HUES48 (cell line): ENCODE measurements around the gene WNK2.

Experiments
- H3K27ac ChIP-seq: one replicate; pipeline ENCODE4 v1.7.0; 2013; ENCODE audit warnings: low read depth, low read length, inconsistent platforms
- H3K27me3 ChIP-seq: 2 replicates; pipeline ENCODE4 v1.6.1; 2013; ENCODE audit warnings: mild to moderate bottlenecking, low read length; ENCODE audit not compliant: control insufficient read depth, insufficient read depth
- H3K36me3 ChIP-seq: 2 replicates; pipeline ENCODE4 v1.6.1; 2013; ENCODE audit warnings: low read length; ENCODE audit not compliant: control insufficient read depth, insufficient read depth
- H3K4me1 ChIP-seq: 2 replicates; pipeline ENCODE4 v1.6.1; 2013; ENCODE audit warnings: mild to moderate bottlenecking, low read length; ENCODE audit not compliant: control insufficient read depth, insufficient read depth
- H3K4me3 ChIP-seq: 2 replicates; pipeline ENCODE4 v1.5.1; 2013; ENCODE audit warnings: mild to moderate bottlenecking, low read depth, low read length
- H3K9ac ChIP-seq: 2 replicates; pipeline ENCODE4 v1.6.1; 2013; ENCODE audit warnings: mild to moderate bottlenecking, low read depth, low read length, moderate library complexity
- H3K9me3 ChIP-seq: 2 replicates; pipeline ENCODE4 v1.6.1; 2013; ENCODE audit warnings: low read length; ENCODE audit not compliant: control insufficient read depth, insufficient read depth

WNK2 gene

DNA sequence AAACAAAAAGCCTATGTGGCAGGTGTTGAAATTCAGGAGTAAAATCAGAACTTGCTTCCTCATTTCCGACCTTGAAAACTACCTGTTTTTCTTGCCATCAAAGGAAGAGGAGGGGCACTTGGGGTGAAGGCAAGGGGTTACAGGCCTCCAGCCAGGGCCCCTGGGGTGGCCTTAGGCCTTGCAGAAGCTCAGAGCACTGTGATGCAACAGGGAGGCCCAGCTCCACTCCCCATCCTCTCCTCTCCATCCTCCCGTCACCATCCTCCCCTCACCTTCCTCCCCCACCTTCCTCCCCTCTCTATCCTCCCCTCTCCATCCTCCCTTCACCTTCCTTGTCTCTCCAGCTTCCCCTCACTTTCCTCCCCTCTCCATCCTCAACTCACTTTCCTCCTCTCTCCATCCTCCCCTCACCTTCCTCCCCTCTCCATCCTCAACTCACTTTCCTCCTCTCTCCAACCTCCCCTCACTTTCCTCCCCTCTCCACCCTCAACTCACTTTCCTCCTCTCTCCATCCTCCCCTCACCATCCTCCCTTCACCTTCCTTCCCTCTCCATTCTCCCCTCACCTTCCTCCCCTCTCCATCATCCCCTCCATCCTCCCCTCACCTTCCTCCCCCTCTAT lies 111.6 kb downstream of the WNK2 start:
- Histone ChIP-seq H3K9ac (no peak overlapping the region), H3K27me3 (no peaks in the 10 kb centered on the region), H3K4me3 (no peak overlapping the region), H3K27ac (no peak overlapping the region), H3K4me1 (no peaks in the 10 kb centered on the region), H3K36me3 (no peaks in the 10 kb centered on the region), H3K9me3 (no peaks in the 10 kb centered on the region)

DNA sequence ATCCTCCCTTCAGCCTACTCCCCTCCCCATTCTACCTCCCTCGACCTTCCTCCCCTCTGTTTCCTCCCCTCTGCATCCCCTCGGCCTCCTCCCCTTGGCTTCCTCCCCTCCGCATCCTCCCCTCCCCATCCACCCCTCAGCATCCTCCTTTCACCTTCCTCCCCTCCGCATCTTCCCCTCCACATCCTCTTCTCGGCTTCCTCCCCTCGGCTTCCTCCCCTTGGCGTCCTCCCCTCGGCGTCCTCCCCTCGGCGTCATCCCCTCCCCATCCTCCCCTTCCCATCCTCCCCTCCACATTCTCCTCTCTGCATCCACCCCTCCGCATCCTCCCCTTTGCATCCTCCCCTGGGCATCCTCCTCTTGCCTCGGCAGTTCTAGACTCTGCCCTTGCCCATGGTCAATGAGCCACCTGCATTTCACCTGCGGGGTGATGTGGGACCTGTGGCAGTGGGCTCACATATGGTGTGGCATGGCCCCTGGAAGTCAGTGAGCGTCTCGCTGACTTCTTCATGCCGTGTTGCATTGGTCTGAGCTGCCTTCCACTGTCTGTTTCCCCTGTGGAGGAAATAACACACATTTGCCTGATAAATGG lies 113.0 kb downstream of the WNK2 start:
- H3K4me3 ChIP-seq, result no peak overlapping the region
- no peaks in the 10 kb centered on the region for H3K27me3 ChIP-seq
- H3K9ac ChIP-seq, result no peak overlapping the region
- no peaks in the 10 kb centered on the region for H3K36me3 ChIP-seq
- H3K27ac ChIP-seq, result no peak overlapping the region
- no peaks in the 10 kb centered on the region for H3K4me1 ChIP-seq
- no peaks in the 10 kb centered on the region for H3K9me3 ChIP-seq

DNA sequence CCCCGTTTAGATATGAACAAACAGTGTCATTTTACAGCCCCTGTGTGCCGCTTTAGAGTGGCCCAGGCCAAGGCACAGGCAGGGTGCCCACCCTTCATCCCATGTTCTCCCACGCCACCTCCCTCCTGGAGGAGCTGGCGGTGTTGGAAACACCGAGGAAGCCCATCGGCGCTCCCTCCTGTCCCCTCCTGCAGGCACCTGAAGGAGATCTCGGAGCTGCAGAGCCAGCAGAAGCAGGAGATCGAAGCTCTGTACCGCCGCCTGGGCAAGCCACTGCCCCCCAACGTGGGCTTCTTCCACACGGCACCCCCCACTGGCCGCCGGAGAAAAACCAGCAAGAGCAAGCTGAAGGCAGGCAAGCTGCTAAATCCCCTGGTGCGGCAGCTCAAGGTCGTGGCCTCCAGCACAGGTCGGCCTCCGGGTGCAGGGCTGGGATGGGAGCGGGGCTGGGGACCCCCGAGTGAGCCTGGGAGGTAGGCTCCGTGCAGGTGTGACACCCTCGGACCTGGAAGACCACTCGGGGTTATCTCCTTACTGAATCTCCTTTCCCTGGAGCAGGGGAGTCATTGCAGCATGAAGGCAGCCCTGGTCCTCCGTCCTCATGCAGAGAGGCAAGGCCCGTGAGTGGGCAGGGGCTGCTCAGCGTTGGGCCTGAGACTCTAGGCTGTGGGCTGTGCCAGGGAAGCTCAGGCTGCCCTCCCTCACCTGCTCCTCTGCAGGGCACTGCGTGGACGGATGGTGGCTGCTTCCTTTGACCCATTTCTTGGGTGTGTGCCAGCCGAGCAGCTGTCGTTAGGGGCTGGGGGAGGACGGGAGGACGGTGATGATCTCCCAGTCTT lies 113.9 kb downstream of the WNK2 start:
- Histone ChIP-seq H3K9me3 (no peaks in the 10 kb centered on the region), H3K4me1 (no peaks in the 10 kb centered on the region)

DNA sequence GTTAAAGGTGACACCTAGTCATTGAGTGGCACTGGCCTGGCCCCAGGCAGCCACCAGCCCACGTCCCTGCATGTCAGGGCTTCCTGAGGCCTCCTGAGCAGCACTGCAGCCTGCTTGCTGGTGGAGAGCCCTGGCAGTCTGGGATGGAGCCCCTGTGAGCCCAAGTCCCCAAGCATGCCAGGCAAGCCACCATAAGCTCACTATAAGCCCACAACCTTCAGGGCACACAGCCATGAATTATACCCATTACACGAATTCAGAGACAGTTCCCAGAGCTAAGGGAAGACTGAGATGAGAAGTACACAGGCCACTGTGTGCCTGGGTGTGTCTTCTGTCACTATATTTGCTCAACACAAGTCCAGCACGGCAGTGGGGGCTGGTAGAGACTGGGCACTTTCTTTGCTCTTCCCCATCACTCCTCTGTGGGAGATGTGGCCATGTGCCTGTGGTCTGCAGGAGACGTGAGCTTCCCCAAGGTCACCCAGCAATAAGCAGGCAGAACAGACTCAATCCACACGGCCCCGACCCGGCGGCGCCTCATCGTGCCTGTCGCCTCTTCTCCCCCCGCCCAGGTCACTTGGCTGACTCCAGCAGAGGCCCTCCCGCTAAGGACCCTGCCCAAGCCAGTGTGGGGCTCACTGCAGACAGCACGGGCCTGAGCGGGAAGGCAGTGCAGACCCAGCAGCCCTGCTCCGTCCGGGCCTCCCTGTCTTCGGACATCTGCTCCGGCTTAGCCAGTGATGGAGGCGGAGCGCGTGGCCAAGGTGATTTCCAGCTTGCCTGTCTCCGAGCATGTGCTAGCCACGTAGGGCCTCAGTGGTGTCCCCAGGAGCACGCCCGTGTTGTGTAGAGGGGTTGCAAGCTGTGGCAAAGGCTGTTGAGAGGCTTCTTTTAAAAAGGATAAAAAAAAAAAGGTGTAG lies 114.8 kb downstream of the WNK2 start:
- H3K27me3 ChIP-seq, result no peaks in the 10 kb centered on the region
- H3K4me3 ChIP-seq, result no peak overlapping the region
- H3K9me3 ChIP-seq, result no peaks in the 10 kb centered on the region
- no peaks in the 10 kb centered on the region for H3K36me3 ChIP-seq
- no peak overlapping the region for H3K27ac ChIP-seq
- no peaks in the 10 kb centered on the region for H3K4me1 ChIP-seq
- H3K9ac ChIP-seq, result no peak overlapping the region

More for the DNA sequence above, 113.9 kb downstream of the WNK2 start:
- no peaks in the 10 kb centered on the region for H3K36me3 ChIP-seq
- no peaks in the 10 kb centered on the region for H3K27me3 ChIP-seq
- H3K4me3 ChIP-seq, result no peak overlapping the region
- no peak overlapping the region for H3K9ac ChIP-seq
- no peak overlapping the region for H3K27ac ChIP-seq

DNA sequence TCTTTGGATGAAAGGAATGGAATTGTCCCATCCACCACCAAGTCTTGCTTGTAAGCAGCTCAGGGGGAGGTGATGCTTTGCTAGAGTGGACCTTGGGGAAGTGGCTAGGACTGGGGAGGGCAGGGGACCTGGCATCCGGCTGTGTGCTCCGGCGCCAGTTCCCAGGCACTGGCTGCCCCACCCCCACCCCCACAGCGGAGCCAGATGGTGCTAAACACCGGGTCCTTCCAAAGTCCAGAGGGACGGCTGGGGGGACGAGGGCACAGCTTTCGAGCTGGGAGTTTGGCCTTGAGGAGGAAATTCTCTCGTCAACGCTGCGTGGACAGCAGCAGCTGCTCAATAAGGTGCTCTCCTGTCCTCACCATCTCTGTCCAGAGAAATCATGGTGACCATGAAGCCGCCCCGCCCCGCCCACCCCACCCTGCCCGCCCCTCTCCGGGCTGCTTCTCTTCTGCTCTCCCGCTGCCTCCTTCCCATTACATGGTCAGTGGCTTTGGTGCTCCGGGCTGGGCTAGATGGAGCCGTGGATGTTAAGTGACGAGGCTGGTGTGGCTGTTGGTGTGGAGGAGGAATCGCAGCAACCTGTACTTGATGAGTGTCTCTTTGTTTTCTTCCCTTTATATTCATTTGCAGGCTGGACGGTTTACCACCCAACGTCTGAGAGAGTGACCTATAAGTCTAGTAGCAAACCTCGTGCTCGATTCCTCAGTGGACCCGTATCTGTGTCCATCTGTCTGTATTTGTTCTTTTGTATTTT lies 115.7 kb downstream of the WNK2 start:
- no peaks in the 10 kb centered on the region for H3K27me3 ChIP-seq
- no peaks in the 10 kb centered on the region for H3K4me1 ChIP-seq

DNA sequence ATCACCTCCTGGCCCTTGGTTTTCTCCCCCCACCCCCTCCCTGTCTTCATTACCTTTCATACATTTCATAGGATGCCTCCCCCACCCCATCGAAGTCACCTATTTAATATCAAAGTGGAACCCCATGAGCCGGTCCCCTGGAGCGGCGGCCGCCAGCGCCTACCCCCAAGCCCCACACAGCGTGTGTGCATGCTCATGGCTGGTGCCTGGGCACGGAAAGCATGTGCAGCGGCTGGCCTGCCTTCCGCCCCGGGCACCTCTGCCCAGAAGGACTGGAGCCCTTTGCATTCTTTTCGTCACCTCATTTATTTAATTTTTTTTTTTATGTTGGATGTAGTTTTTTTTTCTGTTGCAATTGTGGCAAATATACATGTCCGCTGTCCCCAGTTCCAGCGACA lies 116.2 kb downstream of the WNK2 start:
- H3K36me3 ChIP-seq, result no peaks in the 10 kb centered on the region
- H3K27me3 ChIP-seq, result no peaks in the 10 kb centered on the region
- no peaks in the 10 kb centered on the region for H3K9me3 ChIP-seq
- no peaks in the 10 kb centered on the region for H3K4me1 ChIP-seq
- H3K4me3 ChIP-seq, result no peak overlapping the region
- no peak overlapping the region for H3K9ac ChIP-seq
- no peak overlapping the region for H3K27ac ChIP-seq

More for the DNA sequence above, 115.7 kb downstream of the WNK2 start:
- Histone ChIP-seq H3K27ac (no peak overlapping the region), H3K4me3 (no peak overlapping the region), H3K36me3 (no peaks in the 10 kb centered on the region), H3K9ac (no peak overlapping the region), H3K9me3 (no peaks in the 10 kb centered on the region)

DNA sequence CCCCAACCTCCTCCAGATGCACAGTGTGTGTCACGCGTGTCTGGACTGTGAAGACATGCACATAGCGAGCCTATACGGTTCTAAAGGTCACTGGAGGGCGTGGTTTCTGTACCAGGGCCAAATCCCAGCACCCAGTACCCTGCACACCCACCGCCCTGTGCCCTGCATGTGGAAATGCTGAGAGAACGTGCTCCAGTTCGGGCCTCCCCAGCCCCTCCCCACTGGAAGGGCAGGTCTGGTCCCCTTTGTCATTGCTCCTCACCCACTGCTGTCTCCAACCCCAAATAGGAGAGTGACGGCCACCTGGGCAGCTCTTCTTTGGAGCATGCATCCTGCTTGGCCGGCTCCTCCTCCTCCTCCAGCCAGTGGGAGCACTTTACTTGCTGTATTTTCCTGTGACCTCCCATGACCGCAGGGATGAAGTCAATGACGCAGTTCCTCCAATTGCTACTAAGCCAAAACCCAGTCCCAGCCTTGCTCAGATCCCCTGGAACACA lies 116.7 kb downstream of the WNK2 start:
- Histone ChIP-seq H3K9ac (no peak overlapping the region), H3K27ac (no peak overlapping the region), H3K27me3 (no peaks in the 10 kb centered on the region), H3K9me3 (no peaks in the 10 kb centered on the region), H3K4me1 (no peaks in the 10 kb centered on the region), H3K36me3 (no peaks in the 10 kb centered on the region), H3K4me3 (no peak overlapping the region)

DNA sequence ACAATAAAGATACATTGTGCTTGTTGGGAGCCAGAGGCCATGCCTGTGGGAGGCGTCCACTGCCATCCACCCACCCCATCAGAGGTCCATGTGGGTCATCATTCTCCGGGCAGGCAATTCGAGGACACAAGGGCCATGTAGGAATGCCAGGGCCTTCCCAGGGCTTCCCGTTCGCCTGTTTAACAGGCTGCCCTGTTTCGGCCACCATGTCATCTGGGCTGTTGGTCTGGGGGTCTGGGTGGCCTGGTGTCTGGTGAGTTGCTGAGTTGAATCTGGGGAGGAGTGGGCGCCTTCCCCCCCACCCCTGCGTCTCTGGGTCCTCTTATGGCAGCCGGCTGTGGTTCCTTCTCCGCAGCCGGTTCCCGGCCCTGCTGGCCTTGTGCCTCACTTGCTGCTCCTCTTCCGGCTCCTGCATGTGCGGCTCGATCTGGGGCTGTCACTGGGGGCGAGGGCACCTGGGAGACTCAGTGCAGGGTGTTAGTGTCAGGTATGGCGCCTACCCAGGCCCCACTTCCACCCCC lies 117.4 kb downstream of the WNK2 start:
- no peaks in the 10 kb centered on the region for H3K9me3 ChIP-seq
- H3K4me3 ChIP-seq, result no peak overlapping the region
- no peak overlapping the region for H3K9ac ChIP-seq
- H3K27ac ChIP-seq, result no peak overlapping the region
- H3K4me1 ChIP-seq, result no peaks in the 10 kb centered on the region
- no peaks in the 10 kb centered on the region for H3K27me3 ChIP-seq
- H3K36me3 ChIP-seq, result no peaks in the 10 kb centered on the region

DNA sequence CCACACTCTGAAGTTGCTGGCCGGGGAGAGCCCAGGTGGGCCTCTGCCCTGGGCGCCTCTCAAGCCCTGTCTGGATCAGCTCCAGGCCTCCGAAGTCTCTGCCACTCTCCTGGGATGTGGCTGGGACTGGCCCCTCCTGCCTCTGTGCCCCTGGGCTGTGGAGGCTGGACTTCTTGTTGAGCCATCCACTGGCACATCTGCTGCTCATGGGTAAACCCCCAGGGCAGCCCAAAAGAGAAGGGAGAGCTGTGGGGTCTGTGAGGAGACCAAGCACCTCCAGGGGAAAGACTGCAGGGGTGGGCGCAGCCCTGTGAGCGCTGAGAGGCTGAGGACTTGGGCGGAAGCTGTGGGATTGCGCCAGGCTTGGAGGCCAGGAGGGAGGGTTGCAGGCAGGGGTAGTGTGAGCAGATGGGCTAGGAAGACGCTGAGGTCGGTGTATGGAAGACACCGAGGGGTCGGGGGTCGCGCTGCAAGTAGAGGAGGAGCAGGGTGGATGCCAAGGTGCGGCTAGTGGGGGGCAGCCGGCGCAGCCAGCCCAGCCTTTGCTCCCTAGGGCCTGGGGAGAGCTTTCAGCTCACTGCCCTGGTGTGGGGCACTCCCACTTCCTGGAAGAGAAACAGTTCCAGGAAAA lies 118.1 kb downstream of the WNK2 start:
- no peak overlapping the region for H3K4me3 ChIP-seq
- no peaks in the 10 kb centered on the region for H3K36me3 ChIP-seq
- no peaks in the 10 kb centered on the region for H3K27me3 ChIP-seq
- H3K9me3 ChIP-seq, result no peaks in the 10 kb centered on the region
- no peaks in the 10 kb centered on the region for H3K4me1 ChIP-seq
- no peak overlapping the region for H3K9ac ChIP-seq
- H3K27ac ChIP-seq, result no peak overlapping the region
